DMS 273 (cell line): ENCODE measurements around the gene ST8SIA4.

Experiments used
- DNase-seq: peaks from one replicate; lab custom pipeline; 2025; ENCODE audit not compliant: unreplicated experiment; lab: John Stamatoyannopoulos, UW

The ST8SIA4 gene, protein sequence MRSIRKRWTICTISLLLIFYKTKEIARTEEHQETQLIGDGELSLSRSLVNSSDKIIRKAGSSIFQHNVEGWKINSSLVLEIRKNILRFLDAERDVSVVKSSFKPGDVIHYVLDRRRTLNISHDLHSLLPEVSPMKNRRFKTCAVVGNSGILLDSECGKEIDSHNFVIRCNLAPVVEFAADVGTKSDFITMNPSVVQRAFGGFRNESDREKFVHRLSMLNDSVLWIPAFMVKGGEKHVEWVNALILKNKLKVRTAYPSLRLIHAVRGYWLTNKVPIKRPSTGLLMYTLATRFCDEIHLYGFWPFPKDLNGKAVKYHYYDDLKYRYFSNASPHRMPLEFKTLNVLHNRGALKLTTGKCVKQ

DNA sequence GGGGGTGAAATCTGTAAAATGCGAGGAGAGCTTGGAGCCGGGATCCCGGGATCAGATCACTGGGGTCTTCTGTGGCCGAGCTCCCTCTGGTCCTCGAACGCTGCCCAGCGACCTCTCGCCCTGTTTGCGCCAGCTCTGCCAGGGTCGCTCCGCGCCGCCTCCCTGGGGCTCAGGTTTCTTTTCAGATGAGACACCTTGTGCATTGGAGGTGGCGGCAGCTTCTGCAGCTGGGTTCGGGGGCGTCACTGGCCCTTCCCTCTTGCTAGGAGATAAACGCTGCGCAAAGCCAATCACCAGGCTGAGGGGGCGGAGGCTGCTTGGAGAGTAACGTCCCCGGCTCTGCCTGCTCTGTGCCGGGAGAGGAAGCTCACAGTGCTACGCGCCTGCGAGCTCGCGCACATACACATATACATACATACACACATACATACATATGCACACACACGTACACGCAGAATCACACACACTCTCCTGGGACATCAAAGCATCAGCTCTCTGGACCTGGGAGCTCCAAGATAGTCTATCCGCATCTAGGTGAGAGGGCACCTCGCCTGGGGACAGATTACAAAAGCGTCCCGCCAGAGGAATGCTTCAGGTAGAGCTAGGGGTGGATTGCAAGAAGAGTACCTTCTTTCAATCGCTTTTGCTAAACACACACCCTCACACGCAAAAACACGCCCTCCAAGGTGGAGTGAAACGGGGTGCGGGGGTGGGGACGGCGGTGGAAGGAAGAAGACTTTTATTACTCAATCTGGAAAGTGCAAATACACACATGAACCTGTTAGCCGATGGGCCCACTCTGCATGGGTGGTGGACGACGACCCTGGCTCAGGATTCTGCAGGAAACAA lies at the start of gene ST8SIA4:
Gene ST8SIA4, minus strand, starts transcription at position 244 of the 849 bp plus-strand sequence. CDS start 327 bp downstream, outside the sequence.
- DNase-seq = peak; percentile 81

DNA sequence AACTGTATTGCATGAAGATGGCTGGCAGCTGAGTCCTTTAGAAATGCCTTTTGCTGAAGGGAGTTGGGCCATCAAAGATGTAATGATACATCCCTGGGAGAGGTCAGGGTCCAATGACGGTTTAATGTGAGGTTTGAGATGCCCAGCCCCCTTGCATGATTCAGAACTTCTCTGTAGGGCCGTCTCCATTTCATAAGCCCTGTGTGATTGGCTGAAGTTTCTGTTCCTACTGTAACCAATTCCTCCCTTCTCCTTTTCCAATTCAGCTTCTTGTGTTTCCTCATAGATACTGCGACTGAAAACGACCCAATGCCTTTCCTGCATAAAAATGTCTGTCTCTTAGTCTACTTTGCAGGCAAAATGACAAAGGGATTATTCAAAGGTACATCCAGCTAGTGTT lies 47.9 kb upstream of the ST8SIA4 start:
- DNase-seq = no peak

DNA sequence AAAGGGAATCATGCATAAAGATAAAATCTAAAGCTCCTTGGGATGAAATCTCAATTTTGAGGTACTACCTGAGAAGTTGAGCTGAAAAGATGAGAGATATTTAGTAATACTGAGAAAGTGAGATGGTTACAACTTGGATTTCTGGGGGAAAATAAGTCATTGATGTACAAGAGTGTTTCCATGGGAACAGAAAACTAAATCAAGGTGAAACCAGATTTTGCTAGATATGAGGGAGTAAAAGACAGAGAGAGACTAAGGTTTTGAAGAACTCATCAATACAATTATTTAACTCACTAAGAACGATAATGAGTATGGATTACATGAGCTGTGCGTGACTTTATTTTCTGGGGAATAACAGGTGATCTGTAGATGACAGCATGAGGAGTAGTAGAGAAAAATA lies 10.2 kb upstream of the ST8SIA4 start:
- no peak for DNase-seq

DNA sequence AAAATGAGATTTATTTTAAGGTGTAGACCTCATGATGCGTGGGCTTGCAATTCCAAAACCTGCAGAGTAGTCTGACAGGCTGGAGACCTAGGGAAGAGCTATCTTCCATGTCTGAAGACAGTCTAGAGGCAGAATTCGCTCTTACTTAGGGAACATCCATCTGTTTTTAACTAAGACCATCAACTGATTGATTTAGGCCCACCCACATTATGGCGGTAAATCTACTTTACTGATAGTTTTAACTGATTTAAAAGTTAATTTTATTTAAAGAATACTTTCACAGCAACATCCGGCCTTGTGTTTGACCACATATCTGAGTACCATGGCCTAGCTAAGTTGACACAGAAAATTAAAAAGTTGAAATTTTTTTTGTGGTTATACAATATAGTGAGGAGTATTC lies 6.0 kb upstream of the ST8SIA4 start:
- DNase-seq = no peak

DNA sequence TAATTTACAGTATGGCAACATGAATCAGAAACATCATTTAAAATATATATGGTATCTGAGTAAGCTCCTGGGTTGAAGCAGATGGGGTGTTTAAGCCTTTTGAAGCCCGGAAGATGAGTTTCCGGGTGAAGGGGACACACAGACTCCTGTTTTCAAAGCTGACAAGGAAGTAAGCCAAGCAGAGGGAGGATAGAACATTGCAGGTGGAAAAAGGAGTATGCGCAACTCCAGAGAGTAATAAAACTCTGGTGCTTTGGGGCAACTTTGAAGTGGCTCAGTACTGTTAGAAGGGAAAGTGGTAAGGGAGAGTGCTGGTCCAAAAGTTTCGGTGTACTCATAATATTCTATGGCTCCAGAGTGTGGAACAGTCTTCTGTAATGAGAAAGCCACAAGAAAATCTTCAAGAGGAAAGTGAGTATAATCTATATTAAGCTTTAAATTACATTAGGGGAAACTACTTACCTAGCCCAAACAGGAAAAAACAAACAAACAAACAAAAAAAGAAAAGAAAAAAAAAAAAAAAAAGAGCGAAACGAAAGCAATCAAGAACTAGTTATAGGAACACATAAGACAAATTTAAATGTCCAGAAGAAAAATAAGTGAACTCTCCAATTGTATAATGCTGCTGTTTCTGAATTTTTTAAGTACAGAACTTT lies 2.3 kb upstream of the ST8SIA4 start:
- no peak for DNase-seq

DNA sequence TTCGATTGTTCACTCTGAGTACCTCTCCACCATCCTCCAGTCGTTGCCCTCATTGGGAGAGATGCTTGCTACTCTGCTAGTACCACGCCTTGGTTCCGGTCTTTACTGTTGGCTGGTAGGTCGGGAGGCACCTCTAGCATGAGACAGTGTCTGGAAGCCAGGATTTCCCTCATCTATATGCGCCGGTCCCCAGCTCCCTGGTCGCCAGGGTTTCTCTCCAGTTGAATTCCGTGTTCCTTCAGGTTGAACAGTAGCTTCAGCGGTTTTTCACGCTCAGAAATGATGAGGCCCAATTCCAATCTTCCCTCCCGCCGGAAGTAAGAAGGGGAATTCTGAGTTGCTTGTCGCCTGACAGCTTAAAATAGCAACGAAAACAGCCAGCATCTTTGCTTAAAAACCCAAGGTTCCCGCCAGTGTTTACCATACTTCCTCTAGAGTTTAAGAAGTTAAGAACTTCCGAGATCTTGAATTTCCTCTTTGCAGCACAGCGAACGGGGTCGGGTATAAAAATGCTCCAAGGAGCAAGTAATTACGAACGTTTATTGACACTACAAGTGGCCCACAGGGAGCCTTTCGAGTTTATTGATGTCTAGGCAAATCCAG lies 1.3 kb upstream of the ST8SIA4 start:
- DNase-seq = peak; percentile 6

DNA sequence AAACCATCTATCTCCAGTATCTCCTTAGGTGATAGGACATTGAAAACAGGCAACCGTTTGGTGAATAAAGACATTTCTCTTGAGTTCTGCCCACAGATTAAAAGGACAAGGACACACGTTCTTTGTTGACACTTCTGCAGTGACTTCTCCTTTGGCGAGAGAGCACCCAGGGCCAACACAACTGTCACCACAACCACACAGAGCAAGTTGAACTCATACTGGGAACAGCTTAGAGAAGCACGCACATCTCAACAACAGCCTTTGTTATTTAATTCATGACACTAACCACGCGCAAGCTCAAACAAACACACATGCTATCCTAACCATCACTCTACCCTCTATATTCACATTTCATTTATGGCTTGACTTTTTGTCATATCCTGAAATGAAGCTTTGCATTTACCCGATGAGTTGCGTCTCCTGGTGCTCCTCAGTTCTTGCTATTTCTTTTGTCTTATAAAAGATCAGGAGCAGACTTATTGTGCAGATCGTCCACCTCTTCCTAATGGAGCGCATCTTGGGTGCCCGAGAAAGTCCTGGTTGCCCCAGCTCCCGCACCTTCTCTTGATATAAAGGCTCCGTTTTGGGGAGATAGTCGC lies 543 bp downstream of the ST8SIA4 start:
- DNase-seq = peak; percentile 33

DNA sequence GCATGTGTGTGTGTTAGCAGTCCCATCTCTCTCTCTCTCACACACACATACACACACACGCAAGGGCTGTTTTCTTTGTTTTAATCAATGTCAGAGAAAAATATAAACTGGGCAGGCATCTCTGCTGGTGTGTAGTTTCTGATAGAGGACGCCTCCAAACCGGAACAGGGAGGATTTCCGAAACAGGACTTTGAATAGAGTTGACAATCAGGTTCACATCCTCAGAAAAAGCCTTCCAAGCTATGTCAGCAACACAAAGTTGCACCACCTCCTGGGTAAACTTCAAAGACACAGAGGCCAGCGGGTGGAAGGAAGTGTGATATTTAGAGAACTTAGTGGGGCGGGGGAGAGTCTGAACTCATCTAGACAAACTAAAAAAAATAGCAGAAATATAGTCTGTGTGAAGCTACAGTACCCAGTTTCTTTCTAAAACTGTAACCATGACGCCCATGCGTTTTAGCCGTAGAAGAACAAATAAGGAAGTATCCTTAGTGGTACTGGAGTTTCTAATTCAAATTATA lies 1.2 kb downstream of the ST8SIA4 start:
- peak; percentile 36 for DNase-seq

DNA sequence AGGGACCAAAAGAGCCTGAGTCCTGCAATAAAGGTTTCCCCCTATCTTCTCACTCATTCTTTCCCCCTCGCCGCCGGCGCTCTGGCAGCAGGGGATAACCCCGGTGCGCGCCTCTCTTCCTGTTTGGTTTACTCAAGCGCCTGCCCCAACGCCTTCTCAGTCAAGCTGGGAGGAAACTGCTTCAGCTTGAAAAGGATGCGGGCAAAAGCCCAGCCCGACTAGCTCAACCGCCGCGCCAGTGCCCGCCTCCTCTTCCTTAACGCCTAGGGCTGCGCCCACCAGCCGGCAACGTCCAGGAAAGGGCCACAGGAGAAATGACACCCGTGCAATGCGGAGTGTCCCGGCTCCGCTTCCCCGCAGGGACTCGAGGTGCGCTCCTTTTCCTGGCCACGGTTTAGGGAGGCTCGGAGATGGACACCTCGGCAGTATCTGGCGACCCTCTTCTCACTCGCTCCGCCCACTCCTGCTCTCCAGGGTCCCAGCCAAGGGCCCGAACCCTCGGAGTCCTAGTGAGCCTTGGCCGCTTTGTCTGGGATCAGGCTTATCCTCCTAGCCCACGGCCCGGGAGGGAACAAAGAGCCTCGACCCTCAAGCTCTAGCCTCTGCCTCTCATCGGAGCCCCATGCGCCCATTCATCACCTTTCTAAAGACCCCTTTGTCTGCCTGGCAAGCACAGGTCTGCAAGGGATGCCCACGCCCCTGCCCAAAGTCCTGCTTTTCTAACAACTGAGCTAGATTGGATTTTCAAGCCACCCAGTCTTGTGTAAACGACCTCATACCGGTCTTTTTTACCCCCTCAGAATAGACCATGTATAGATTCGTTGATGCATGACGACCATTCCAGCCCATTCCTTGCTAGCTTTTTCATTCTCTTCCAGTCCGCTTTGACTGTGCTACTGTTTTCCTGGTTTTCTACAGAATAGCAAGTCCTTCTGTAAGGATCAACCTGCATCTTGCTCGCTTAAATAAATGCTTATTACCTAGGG lies 2.0 kb downstream of the ST8SIA4 start:
- DNase-seq = peak; percentile 76

DNA sequence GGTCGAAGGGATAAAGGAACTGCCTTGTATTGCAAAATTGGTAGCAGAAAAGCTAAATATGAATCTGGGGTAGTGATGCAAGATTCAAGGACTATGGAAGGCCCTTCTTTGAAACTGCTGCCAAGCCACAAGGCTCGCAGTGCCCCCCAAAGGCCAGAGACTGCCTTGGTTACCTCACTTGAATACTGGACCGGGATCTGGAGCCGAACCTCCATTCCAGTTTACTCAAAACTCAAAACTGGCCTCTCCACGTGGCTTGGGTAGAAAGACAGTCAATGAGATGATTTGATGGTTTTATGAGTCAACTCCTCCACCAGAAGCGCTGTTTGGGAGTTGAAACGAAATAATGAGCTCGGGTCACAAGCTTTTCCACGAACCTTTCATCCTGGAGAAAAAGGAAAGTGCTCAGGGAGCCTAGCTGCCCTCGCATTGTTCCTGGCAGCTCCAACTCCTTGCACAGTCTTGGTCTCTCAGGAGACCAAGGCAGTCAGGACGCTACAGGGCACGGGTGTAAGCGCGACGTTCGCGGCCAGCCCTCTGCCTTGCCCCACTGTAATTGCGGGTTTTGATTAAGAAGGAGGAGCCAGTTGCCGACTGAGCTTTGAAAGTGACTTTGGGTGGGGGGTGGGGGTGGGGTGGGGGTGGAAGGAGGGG lies 2.8 kb downstream of the ST8SIA4 start:
- peak; percentile 66 for DNase-seq

DNA sequence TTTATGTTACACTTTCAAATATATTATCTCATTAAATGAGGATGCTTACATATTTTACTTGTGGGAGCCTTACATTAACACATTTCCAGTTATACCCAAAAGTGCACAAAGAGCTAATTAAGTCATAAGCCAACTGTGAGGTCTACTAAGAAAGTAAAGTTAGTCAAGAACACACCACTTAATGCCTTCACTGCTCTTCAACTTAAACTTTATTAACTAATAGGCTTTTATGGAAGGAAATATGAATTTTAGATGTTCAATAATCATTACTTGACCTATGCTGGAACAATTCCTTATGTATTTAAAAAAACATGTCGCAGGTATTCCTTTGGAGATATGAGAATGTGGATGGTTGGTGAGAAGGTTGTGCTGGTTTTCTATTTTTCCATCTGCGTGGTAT lies 3.4 kb downstream of the ST8SIA4 start:
- peak; percentile 1 for DNase-seq

DNA sequence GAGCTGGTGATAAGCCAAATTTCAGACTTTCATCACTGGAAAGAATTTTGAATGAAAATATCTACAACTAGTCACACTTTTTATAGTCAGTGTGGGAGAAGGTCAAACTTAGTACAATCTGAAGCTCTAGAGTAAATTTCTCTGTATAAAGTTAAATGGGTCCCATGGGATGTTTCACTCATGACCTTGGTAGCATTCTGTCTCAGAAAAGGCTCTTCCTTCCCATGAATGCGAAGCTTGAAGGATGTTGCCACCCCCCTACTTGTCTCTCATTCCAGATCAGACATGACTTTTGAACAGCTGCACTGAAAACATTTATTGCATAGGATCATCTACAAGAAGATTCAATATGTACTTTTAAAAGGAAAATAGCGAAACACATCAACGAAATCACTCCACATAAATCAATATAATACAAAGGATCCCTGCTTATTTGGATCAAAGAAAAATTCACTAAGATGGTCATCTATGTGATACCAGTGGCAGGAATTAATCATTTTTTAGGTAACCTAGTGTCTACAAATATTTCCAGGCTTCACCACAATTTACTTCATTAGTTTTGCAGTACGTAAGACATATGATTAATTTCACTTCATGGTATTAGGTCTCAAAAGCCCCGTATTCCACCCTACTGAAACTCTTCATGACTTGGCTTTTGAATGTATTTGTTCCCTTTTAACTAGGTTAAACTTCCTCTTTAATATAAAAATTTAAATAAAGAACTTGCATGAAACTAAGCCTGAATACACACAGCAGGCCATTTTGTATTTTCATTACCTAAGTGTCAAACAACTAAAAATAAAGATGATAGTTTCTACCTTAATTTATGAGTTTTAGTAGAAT lies 4.4 kb downstream of the ST8SIA4 start:
- no peak for DNase-seq

DNA sequence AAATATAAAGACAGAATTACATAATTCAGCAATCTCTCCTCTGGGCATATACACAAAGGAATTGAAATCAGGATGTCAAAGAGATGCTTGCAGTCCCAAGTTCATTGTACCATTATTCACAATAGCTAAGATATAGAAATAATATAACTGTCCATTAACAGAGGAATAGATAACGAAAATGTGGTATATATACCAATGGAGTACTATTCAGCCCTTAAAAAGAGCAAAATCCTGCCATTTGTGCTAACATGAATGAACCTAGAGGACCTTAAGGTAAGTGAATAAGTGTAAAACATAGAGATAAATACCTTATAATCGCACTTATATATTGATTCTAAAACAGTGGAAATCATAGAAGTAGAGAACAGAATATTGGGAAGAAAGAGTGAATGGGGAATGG lies 7.0 kb downstream of the ST8SIA4 start:
- no peak for DNase-seq

DNA sequence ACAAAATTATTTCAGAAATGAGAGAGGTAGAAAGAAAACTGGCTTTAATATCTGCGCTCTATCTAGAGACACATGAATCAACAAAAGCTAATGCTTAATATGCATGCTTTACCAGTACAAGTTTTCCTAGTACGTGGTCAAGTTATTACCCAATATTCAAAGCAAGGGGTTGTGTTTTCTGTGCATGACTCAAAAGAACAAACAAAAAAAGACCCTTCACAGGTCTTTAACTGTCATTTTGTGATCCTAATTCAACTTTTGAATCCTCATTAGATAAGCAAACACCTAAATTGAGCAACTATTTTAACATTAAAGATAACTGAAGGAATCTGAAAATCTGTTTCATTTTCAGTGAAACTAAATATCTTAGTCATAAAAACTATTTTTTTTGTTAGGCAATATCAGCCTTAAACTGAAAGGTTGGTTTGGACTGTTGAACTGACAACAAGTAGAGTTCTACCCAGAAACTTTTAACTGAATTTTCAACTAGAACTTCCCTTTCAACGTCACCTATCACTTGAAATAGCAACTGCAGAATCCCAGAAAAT lies 12.5 kb downstream of the ST8SIA4 start:
- DNase-seq = no peak

DNA sequence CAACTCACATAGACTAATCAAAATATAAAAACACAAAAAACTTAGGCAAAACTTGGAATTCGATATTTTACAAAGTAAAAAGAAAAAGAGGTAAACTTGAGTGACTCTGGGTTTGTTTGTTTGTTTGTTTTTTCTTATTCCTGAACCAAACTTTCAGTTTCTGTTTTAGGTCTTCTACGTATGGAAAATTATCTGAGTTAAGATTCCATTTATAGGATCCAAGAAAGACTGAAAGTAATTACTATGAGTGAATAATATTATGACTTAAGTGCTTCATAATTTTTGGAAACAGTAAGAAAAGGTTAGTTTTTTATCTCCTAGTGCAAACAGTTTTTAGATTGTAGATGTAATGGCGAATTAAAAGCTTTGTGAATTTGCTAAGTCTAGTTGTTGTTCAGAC lies 13.2 kb downstream of the ST8SIA4 start:
- no peak for DNase-seq

DNA sequence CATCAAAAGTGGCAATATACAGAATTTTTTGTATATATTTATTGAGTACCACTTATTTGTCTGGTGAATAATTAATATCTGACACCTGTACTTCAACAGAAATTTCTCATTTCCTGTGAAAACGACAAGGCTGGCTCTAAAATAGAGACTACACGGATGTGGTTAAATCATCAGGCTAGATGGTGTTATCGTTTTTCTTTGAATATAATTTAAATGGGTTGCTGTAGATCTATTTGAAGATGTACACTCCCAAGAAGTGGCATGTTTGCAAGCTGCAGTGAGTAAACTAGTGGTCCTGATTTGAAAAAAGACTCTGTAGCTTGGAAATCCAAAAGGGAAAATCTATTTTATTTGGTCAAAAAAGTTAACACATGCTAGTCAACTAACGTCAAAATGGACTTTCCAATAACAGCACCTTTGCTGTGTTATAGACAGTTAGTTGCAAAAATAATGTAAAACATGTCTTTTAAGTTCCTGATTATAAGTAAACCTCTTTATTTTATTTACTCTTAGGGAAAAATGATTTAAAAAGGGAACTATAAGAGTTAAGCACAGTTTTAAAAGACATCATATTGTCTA lies 13.8 kb downstream of the ST8SIA4 start:
- no peak for DNase-seq

DNA sequence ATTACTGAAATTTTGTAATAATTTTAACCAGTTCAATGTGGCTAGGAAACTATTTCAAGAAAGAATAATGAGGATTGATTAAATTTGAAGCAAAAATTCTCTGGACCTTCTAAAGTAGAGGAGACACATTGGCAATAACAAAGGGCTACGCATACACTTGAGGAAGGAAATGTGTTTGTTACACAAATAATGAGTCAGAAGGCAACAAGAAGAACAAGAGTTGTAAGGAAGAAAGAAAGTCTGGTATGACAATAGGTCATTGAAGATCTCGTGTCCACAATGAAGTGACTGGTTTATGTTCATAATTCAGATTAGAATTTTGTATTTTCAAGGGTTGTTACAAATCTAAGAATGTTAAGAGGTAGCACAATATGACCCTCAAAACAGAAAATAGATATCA lies 25.8 kb downstream of the ST8SIA4 start:
- no peak for DNase-seq
